Measurements from ENCODE around the gene SLC25A19. TPM values are rescaled to one million over a fixed set of nuclear protein-coding genes. Genes with fewer than 3 reads are reported as not detected.
A peak's percentile ranks its signal among the peaks of the same experiment; 100 is the strongest.

SLC25A19 gene
- total and polyA plus RNA-seq, 9 of the 15 experiments (the other 6 are each of a cell fraction or from before 2014, with no cell fraction given): 33.4 to 76.6 (median 55.3) TPM

DNA sequence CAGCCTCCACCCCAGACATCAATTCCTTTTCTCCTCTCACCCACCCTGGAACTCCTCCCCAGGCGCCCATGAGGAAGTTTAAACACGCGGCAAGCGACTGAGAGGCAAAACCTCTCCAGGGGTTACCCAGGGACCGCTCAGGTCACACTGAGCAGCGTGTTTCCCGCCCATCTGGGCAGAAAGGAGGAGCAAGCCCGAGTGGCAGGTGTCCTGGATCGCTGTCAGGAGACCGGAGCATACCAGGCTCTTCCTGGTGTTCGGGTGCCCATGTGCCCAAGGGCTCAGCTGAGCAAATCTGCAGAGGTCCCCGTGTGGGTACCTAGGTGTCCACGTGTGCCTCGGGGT lies 491 bp downstream of the SLC25A19 start (continued):
- TF ChIP-seq HMGXB4 (CRISPR knock-in tag; IDR thresholded peaks at IDR 0.05): 0 out of 2 replicates have a peak, but pooled peaks have one; percentile 47
- 0 out of 2 replicates have a peak, but pooled peaks have one; percentile 36 for TF ChIP-seq NR2C2 (CRISPR knock-in tag; IDR thresholded peaks at IDR 0.05)
- TF ChIP-seq NR2C2 (tag; IDR thresholded peaks at IDR 0.05): no peak

GRCh38 chr17:75288359-75288758 lies 874 bp downstream of the SLC25A19 start:
- Histone ChIP-seq H3K27me3 (ENCODE audit: control insufficient read depth in 2 of 2, insufficient read depth in 2 of 2, low read length in 2 of 2) (no peaks in the 10 kb centered on the region), H4K20me1 (replicated peaks; ENCODE audit: control insufficient read depth, insufficient read depth, low read length) (no peaks in the 10 kb centered on the region), H3K4me1 (replicated peaks in 1 of 2; ENCODE audit: control insufficient read depth in 2 of 2, insufficient read depth in 2 of 2, low read length in 2 of 2) (peaks cover 2 to 16% of the 10 kb centered on the region in 2 experiments; a peak in 2 of 5 replicates), H3K9ac (ENCODE audit: insufficient read depth in 1 of 2, low read depth in 2 of 2, low read length in 2 of 2) (peak overlapping the region; percentile 86 to 100), H3K36me3 (ENCODE audit: control insufficient read depth, insufficient read depth, low read length) (peaks cover 38% of the 10 kb centered on the region), H3K9me1 (ENCODE audit: control insufficient read depth, insufficient read depth, low read length) (no peaks in the 10 kb centered on the region), H3K79me2 (ENCODE audit: control insufficient read depth, insufficient read depth, low read length) (peaks cover 34% of the 10 kb centered on the region), H3K9me3 (replicated peaks; ENCODE audit: control insufficient read depth, insufficient read depth, low read depth, low read length) (no peaks in the 10 kb centered on the region), H3K4me2 (ENCODE audit: insufficient read depth, low read length) (peak overlapping the region; percentile 93), H2AFZ (ENCODE audit: low read depth, low read length) (no peak overlapping the region), H3K4me3 (peak overlapping the region; percentile 87), H3K27ac (ENCODE audit: extremely low read depth, low read depth, low read length) (peak overlapping the region; percentile 75; the same call in 2 of the 3 replicates)
- peak; percentile 69 for FAIRE-seq
- intact Hi-C loops (cut with micrococcal nuclease): loop anchor here (2.0 to 10.0 kb wide), 3 partner anchors 18 to 236 kb away; partner anchors contain the start of genes GRB2, LLGL2 and MIF4GD
- 3% methylated on average over 2 of the region's 2 CpGs for WGBS (ENCODE audit: insufficient coverage, low coverage, missing lambda C conversion rate)
- TF ChIP-seq ZNF282 (CRISPR knock-in tag; IDR thresholded peaks at IDR 0.05) (no peak), AFF4 (CRISPR knock-in tag; IDR thresholded peaks at IDR 0.05) (0 out of 2 replicates have a peak, but pooled peaks have one; percentile 10)
- BruUV-seq (replicated peaks): no TSS peak
- peak in 1 of 4 experiments; percentile 10 for DNase-seq (ENCODE audit: extremely low read depth in 1 of 4, low spot score in 3 of 4)
- CTCF ChIA-PET (ENCODE audit: low intra/inter-chr PET ratio): no interaction called here
- in situ Hi-C loops (cut with MboI): no loop called here
- ATAC-seq: no peak
- POLR2A ChIA-PET: interaction anchor here (0.6 to 2.0 kb wide), 9 partner anchors 8 to 172 kb away, joined by 3 to 26 read pairs (median 5); partner anchors contain the start of gene MIF4GD
